ENCODE results near the gene ZNG1A. TPM values are rescaled to one million over a fixed set of nuclear protein-coding genes. Genes with fewer than 3 reads are reported as not detected.
"Not testable (repeated sequence)": the region's sequence is repeated elsewhere in the genome, so short reads cannot be mapped to it uniquely, and the experiment has no call there.

The ZNG1A gene
- total RNA-seq, 1 experiment from 2014 or later = 31.1 TPM

GRCh38 chr9:206481-206880 lies 27.6 kb upstream of the ZNG1A start:
- Histone ChIP-seq H4K5ac (ENCODE audit: insufficient read length, low read depth, low read length) (no peak overlapping the region), H3K9ac (ENCODE audit: extremely low read depth, insufficient read length, low read length) (no peak overlapping the region), H3K27ac (ENCODE audit: insufficient read length, low read depth, low read length) (no peak overlapping the region), H2BK120ac (ENCODE audit: low read depth, low read length, poor library complexity, severe bottlenecking) (no peak overlapping the region), H2BK12ac (ENCODE audit: insufficient read length, low read depth, low read length) (no peak overlapping the region), H3K9me3 (ENCODE audit: control insufficient read depth, low read depth, low read length) (no peaks in the 10 kb centered on the region), H3K23ac (ENCODE audit: insufficient read length, low read depth, low read length) (no peak overlapping the region), H3K14ac (ENCODE audit: insufficient read depth, low read length) (no peak overlapping the region), H2BK5ac (ENCODE audit: insufficient read length, low read length) (no peak overlapping the region), H3K79me2 (ENCODE audit: insufficient read depth, low read length) (no peaks in the 10 kb centered on the region), H2BK20ac (ENCODE audit: low read depth, low read length, poor library complexity, severe bottlenecking) (no peak overlapping the region), H4K8ac (replicated peaks; ENCODE audit: insufficient read length, low read depth, low read length) (no peak overlapping the region), H3K4ac (ENCODE audit: low read depth, low read length) (no peak overlapping the region), H3K23me2 (ENCODE audit: insufficient read length, low read depth, low read length, poor library complexity, severe bottlenecking) (no peaks in the 10 kb centered on the region), H2BK15ac (ENCODE audit: low read depth, low read length) (no peak overlapping the region), H3K18ac (ENCODE audit: insufficient read length, low read depth, low read length) (no peak overlapping the region), H4K91ac (ENCODE audit: insufficient read length, low read depth, low read length) (no peak overlapping the region), H4K20me1 (ENCODE audit: control insufficient read depth, insufficient read depth, insufficient read length) (no peaks in the 10 kb centered on the region), H3K56ac (ENCODE audit: insufficient read length, low read depth, low read length) (no peak overlapping the region), H2AK5ac (ENCODE audit: insufficient read length, low read length) (no peak overlapping the region), H2AFZ (ENCODE audit: low read length) (no peak overlapping the region), H3K27me3 (ENCODE audit: insufficient read depth, low read length) (no peaks in the 10 kb centered on the region), H3K4me2 (ENCODE audit: insufficient read depth, insufficient read length, low read length) (no peak overlapping the region), H3T11ph (ENCODE audit: low read length) (no peak overlapping the region), H3K79me1 (ENCODE audit: insufficient read depth, low read depth, low read length, poor library complexity, severe bottlenecking) (no peaks in the 10 kb centered on the region), H3K4me1 (ENCODE audit: insufficient read depth, low read length) (no peaks in the 10 kb centered on the region)
- no peaks in the 10 kb centered on the region for H3K4me1 Mint-ChIP-seq
- no peak overlapping the region for H3K4me3 Mint-ChIP-seq
- WGBS (ENCODE audit: extremely low coverage, insufficient read length, low lambda C conversion rate) = no CpG with 5 or more reads among the region's 1 CpG
- H3K27me3 Mint-ChIP-seq (ENCODE audit: low read depth) = peaks cover 2% of the 10 kb centered on the region; the same call in 1 of the 2 replicates
- H3K9me3 Mint-ChIP-seq = no peaks in the 10 kb centered on the region; a peak in 1 of 5 replicates
- TF ChIP-seq, protein P1, sequence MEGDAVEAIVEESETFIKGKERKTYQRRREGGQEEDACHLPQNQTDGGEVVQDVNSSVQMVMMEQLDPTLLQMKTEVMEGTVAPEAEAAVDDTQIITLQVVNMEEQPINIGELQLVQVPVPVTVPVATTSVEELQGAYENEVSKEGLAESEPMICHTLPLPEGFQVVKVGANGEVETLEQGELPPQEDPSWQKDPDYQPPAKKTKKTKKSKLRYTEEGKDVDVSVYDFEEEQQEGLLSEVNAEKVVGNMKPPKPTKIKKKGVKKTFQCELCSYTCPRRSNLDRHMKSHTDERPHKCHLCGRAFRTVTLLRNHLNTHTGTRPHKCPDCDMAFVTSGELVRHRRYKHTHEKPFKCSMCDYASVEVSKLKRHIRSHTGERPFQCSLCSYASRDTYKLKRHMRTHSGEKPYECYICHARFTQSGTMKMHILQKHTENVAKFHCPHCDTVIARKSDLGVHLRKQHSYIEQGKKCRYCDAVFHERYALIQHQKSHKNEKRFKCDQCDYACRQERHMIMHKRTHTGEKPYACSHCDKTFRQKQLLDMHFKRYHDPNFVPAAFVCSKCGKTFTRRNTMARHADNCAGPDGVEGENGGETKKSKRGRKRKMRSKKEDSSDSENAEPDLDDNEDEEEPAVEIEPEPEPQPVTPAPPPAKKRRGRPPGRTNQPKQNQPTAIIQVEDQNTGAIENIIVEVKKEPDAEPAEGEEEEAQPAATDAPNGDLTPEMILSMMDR (conservative IDR thresholded peaks at IDR 0.05) = no peak
- H3K36me3 Mint-ChIP-seq (ENCODE audit: insufficient read depth in 1 of 3, low read depth in 3 of 3) = no peaks in the 10 kb centered on the region
- no peak for DNase-seq
- H3K27ac Mint-ChIP-seq = no peak overlapping the region

DNA sequence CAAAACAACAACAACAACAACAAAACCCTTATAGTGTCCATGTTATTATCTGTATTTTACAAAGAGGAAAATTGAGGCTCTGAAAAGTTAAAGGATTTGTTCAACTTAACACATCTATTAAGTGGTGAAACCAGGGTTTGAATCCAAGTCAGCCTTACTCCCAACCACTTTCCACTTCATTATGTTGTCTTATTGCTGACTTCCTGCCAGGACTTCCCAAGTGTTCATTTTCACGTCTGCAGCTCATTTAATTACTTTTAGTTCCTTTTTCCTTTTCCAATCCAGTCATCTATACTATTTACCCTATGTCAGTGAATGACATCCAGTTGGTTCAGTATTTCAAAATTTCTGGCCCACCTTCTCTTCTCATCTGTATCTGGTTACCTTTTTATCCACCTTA lies 20.7 kb upstream of the ZNG1A start:
- H3K79me1 ChIP-seq (ENCODE audit: insufficient read depth, low read depth, low read length, poor library complexity, severe bottlenecking); H3K9me3 Mint-ChIP-seq; H4K20me1 ChIP-seq (ENCODE audit: control insufficient read depth, insufficient read depth, insufficient read length); H3K18ac ChIP-seq (ENCODE audit: insufficient read length, low read depth, low read length); H2BK12ac ChIP-seq (ENCODE audit: insufficient read length, low read depth, low read length); H3K27me3 ChIP-seq (ENCODE audit: insufficient read depth, low read length); H4K8ac ChIP-seq (replicated peaks; ENCODE audit: insufficient read length, low read depth, low read length); H3K56ac ChIP-seq (ENCODE audit: insufficient read length, low read depth, low read length); H3K9ac ChIP-seq (ENCODE audit: extremely low read depth, insufficient read length, low read length); H3K23ac ChIP-seq (ENCODE audit: insufficient read length, low read depth, low read length); H2BK5ac ChIP-seq (ENCODE audit: insufficient read length, low read length); H2BK15ac ChIP-seq (ENCODE audit: low read depth, low read length); H3K27me3 Mint-ChIP-seq (ENCODE audit: low read depth); H3K4ac ChIP-seq (ENCODE audit: low read depth, low read length); H3K9me3 ChIP-seq (ENCODE audit: control insufficient read depth, low read depth, low read length); H4K91ac ChIP-seq (ENCODE audit: insufficient read length, low read depth, low read length); H3K36me3 Mint-ChIP-seq (ENCODE audit: insufficient read depth in 1 of 3, low read depth in 3 of 3); H2BK20ac ChIP-seq (ENCODE audit: low read depth, low read length, poor library complexity, severe bottlenecking); H3K27ac Mint-ChIP-seq; H2AFZ ChIP-seq (ENCODE audit: low read length); H3K4me3 Mint-ChIP-seq; H3K79me2 ChIP-seq (ENCODE audit: insufficient read depth, low read length); H3T11ph ChIP-seq (ENCODE audit: low read length); H3K4me1 Mint-ChIP-seq; H3K4me1 ChIP-seq (ENCODE audit: insufficient read depth, low read length); H3K23me2 ChIP-seq (ENCODE audit: insufficient read length, low read depth, low read length, poor library complexity, severe bottlenecking); DNase-seq; H4K5ac ChIP-seq (ENCODE audit: insufficient read length, low read depth, low read length); H3K4me2 ChIP-seq (ENCODE audit: insufficient read depth, insufficient read length, low read length); H3K14ac ChIP-seq (ENCODE audit: insufficient read depth, low read length); H3K27ac ChIP-seq (ENCODE audit: insufficient read length, low read depth, low read length); H2BK120ac ChIP-seq (ENCODE audit: low read depth, low read length, poor library complexity, severe bottlenecking); H2AK5ac ChIP-seq (ENCODE audit: insufficient read length, low read length): not testable (repeated sequence)
- WGBS (ENCODE audit: extremely low coverage, insufficient read length, low lambda C conversion rate) = no CpG with 5 or more reads among the region's 1 CpG
